ENCODE results near the gene PPP1R13L.
A peak's percentile ranks its signal among the peaks of the same experiment; 100 is the strongest.
"Not testable (repeated sequence)": the region's sequence is repeated elsewhere in the genome, so short reads cannot be mapped to it uniquely, and the experiment has no call there.

PPP1R13L gene

GRCh38 chr19:45431008-45431407 lies 26.1 kb upstream of the PPP1R13L start:
- H3K27me3 ChIP-seq (ENCODE audit: insufficient read depth, low read length); H3K9me3 ChIP-seq (ENCODE audit: insufficient read depth, low read depth, low read length); H3K4me1 ChIP-seq (ENCODE audit: insufficient read depth, low read length); H3K4me3 ChIP-seq (ENCODE audit: low read length); H3K36me3 ChIP-seq (ENCODE audit: insufficient read depth, low read length); H3K9ac ChIP-seq (ENCODE audit: low read depth, low read length); H3K27ac ChIP-seq (ENCODE audit: low read depth, low read length): not testable (repeated sequence)
- 86% methylated on average over 9 of the region's 9 CpGs for WGBS

GRCh38 chr19:45429896-45430295 lies 25.0 kb upstream of the PPP1R13L start:
- 94% methylated on average over 10 of the region's 11 CpGs for WGBS
- H3K4me3 ChIP-seq (ENCODE audit: low read length); H3K9ac ChIP-seq (ENCODE audit: low read depth, low read length); H3K4me1 ChIP-seq (ENCODE audit: insufficient read depth, low read length); H3K27ac ChIP-seq (ENCODE audit: low read depth, low read length); H3K27me3 ChIP-seq (ENCODE audit: insufficient read depth, low read length); H3K36me3 ChIP-seq (ENCODE audit: insufficient read depth, low read length); H3K9me3 ChIP-seq (ENCODE audit: insufficient read depth, low read depth, low read length): not testable (repeated sequence)

GRCh38 chr19:45428384-45429231 lies 23.7 kb upstream of the PPP1R13L start:
- WGBS = 6% methylated on average over 73 of the region's 73 CpGs
- peak overlapping the region; percentile 61 for H3K9ac ChIP-seq (ENCODE audit: low read depth, low read length)
- peak overlapping the region; percentile 62; the same call in 1 of the 2 replicates for H3K27ac ChIP-seq (ENCODE audit: low read depth, low read length)
- no peaks in the 10 kb centered on the region for H3K27me3 ChIP-seq (ENCODE audit: insufficient read depth, low read length)
- H3K4me1 ChIP-seq (ENCODE audit: insufficient read depth, low read length) = peaks cover 8% of the 10 kb centered on the region; the same call in 1 of the 2 replicates
- no peaks in the 10 kb centered on the region for H3K9me3 ChIP-seq (ENCODE audit: insufficient read depth, low read depth, low read length)
- H3K36me3 ChIP-seq (ENCODE audit: insufficient read depth, low read length) = no peaks in the 10 kb centered on the region
- H3K4me3 ChIP-seq (ENCODE audit: low read length) = peak overlapping the region; percentile 75

GRCh38 chr19:45424191-45425058 lies 19.6 kb upstream of the PPP1R13L start:
- Histone ChIP-seq H3K9ac (ENCODE audit: low read depth, low read length) (peak overlapping the region; percentile 79), H3K4me3 (ENCODE audit: low read length) (peak overlapping the region; percentile 71), H3K9me3 (ENCODE audit: insufficient read depth, low read depth, low read length) (no peaks in the 10 kb centered on the region), H3K27me3 (ENCODE audit: insufficient read depth, low read length) (no peaks in the 10 kb centered on the region), H3K27ac (ENCODE audit: low read depth, low read length) (peak overlapping the region; percentile 93), H3K36me3 (ENCODE audit: insufficient read depth, low read length) (peaks cover 14% of the 10 kb centered on the region), H3K4me1 (ENCODE audit: insufficient read depth, low read length) (peaks cover 8% of the 10 kb centered on the region; the same call in 1 of the 2 replicates)
- 9% methylated on average over 24 of the region's 24 CpGs for WGBS

GRCh38 chr19:45423589-45424190 lies 18.8 kb upstream of the PPP1R13L start, which contains the start of gene ERCC1:
TSS of gene ERCC1 (minus strand) at chr19:45423917. CDS start at chr19:45423374, 543 bp downstream.
- under 1% methylated on average over 37 of the region's 37 CpGs for WGBS

GRCh38 chr19:45423033-45423588 lies 18.2 kb upstream of the PPP1R13L start:
- WGBS = 15% methylated on average over 20 of the region's 20 CpGs
- Histone ChIP-seq H3K4me3 (ENCODE audit: low read length) (peak overlapping the region; percentile 71), H3K27ac (ENCODE audit: low read depth, low read length) (peak overlapping the region; percentile 59), H3K9me3 (ENCODE audit: insufficient read depth, low read depth, low read length) (no peaks in the 10 kb centered on the region), H3K9ac (ENCODE audit: low read depth, low read length) (peak overlapping the region; percentile 64), H3K4me1 (ENCODE audit: insufficient read depth, low read length) (peaks cover 8% of the 10 kb centered on the region; the same call in 1 of the 2 replicates), H3K36me3 (ENCODE audit: insufficient read depth, low read length) (peaks cover 25% of the 10 kb centered on the region), H3K27me3 (ENCODE audit: insufficient read depth, low read length) (no peaks in the 10 kb centered on the region)

More at GRCh38 chr19:45423589-45424190, 18.8 kb upstream of the PPP1R13L start, which contains the start of gene ERCC1:
- Histone ChIP-seq H3K9me3 (ENCODE audit: insufficient read depth, low read depth, low read length) (no peaks in the 10 kb centered on the region), H3K4me1 (ENCODE audit: insufficient read depth, low read length) (peaks cover 8% of the 10 kb centered on the region; the same call in 1 of the 2 replicates), H3K27ac (ENCODE audit: low read depth, low read length) (peak within 1 kb of the TSS; percentile 93), H3K9ac (ENCODE audit: low read depth, low read length) (peak within 1 kb of the TSS; percentile 79), H3K4me3 (ENCODE audit: low read length) (peak within 1 kb of the TSS; percentile 71), H3K27me3 (ENCODE audit: insufficient read depth, low read length) (no peaks in the 10 kb centered on the region), H3K36me3 (ENCODE audit: insufficient read depth, low read length) (peaks cover 22% of the 10 kb centered on the region)

- H3K4me1 ChIP-seq (ENCODE audit: insufficient read depth, low read length) = peaks cover 8% of the 10 kb centered on the region; the same call in 1 of the 2 replicates
- no peak overlapping the region for H3K27ac ChIP-seq (ENCODE audit: low read depth, low read length)
- no peak overlapping the region for H3K9ac ChIP-seq (ENCODE audit: low read depth, low read length)
- H3K9me3 ChIP-seq (ENCODE audit: insufficient read depth, low read depth, low read length) = no peaks in the 10 kb centered on the region
- no peaks in the 10 kb centered on the region for H3K27me3 ChIP-seq (ENCODE audit: insufficient read depth, low read length)
- 91% methylated on average over 6 of the region's 6 CpGs for WGBS
- H3K4me3 ChIP-seq (ENCODE audit: low read length) = no peak overlapping the region
- H3K36me3 ChIP-seq (ENCODE audit: insufficient read depth, low read length) = peaks cover 35% of the 10 kb centered on the region
These were observed 17.2 kb upstream of the PPP1R13L start for GRCh38 chr19:45421947-45422498.

- no peak overlapping the region for H3K9ac ChIP-seq (ENCODE audit: low read depth, low read length)
- H3K27me3 ChIP-seq (ENCODE audit: insufficient read depth, low read length) = no peaks in the 10 kb centered on the region
- no peaks in the 10 kb centered on the region for H3K9me3 ChIP-seq (ENCODE audit: insufficient read depth, low read depth, low read length)
- H3K36me3 ChIP-seq (ENCODE audit: insufficient read depth, low read length) = peaks cover 43% of the 10 kb centered on the region
- no peak overlapping the region for H3K27ac ChIP-seq (ENCODE audit: low read depth, low read length)
- no peak overlapping the region for H3K4me3 ChIP-seq (ENCODE audit: low read length)
- peaks cover 8% of the 10 kb centered on the region; the same call in 1 of the 2 replicates for H3K4me1 ChIP-seq (ENCODE audit: insufficient read depth, low read length)
- 92% methylated on average over 6 of the region's 6 CpGs for WGBS
These were observed 16.0 kb upstream of the PPP1R13L start for GRCh38 chr19:45420871-45421270.

GRCh38 chr19:45420356-45420755 lies 15.5 kb upstream of the PPP1R13L start:
- Histone ChIP-seq H3K27ac (ENCODE audit: low read depth, low read length) (no peak overlapping the region), H3K36me3 (ENCODE audit: insufficient read depth, low read length) (peaks cover 46% of the 10 kb centered on the region), H3K27me3 (ENCODE audit: insufficient read depth, low read length) (no peaks in the 10 kb centered on the region), H3K4me1 (ENCODE audit: insufficient read depth, low read length) (peaks cover 8% of the 10 kb centered on the region; the same call in 1 of the 2 replicates), H3K4me3 (ENCODE audit: low read length) (no peak overlapping the region), H3K9ac (ENCODE audit: low read depth, low read length) (no peak overlapping the region), H3K9me3 (ENCODE audit: insufficient read depth, low read depth, low read length) (no peaks in the 10 kb centered on the region)
- WGBS = 92% methylated on average over 10 of the region's 10 CpGs

- Histone ChIP-seq H3K27ac (ENCODE audit: low read depth, low read length) (no peak overlapping the region), H3K9ac (ENCODE audit: low read depth, low read length) (no peak overlapping the region), H3K4me1 (ENCODE audit: insufficient read depth, low read length) (peaks cover 4% of the 10 kb centered on the region; the same call in 1 of the 2 replicates), H3K36me3 (ENCODE audit: insufficient read depth, low read length) (peaks cover 46% of the 10 kb centered on the region), H3K9me3 (ENCODE audit: insufficient read depth, low read depth, low read length) (no peaks in the 10 kb centered on the region), H3K27me3 (ENCODE audit: insufficient read depth, low read length) (no peaks in the 10 kb centered on the region), H3K4me3 (ENCODE audit: low read length) (no peak overlapping the region)
- 82% methylated on average over 3 of the region's 3 CpGs for WGBS
These were observed 15.0 kb upstream of the PPP1R13L start for GRCh38 chr19:45419895-45420294.
